DMS153 treated with DMSO at 0.1 percent for 48 hours (cell line): ENCODE data around the gene URB2.
"Not testable (repeated sequence)": the region's sequence is repeated elsewhere in the genome, so short reads cannot be mapped to it uniquely, and the experiment has no call there.

ENCODE experiments used
- DNase-seq: peaks from one replicate; lab custom pipeline; 2025; ENCODE audit not compliant: unreplicated experiment; lab: John Stamatoyannopoulos, UW

The URB2 gene

DNA sequence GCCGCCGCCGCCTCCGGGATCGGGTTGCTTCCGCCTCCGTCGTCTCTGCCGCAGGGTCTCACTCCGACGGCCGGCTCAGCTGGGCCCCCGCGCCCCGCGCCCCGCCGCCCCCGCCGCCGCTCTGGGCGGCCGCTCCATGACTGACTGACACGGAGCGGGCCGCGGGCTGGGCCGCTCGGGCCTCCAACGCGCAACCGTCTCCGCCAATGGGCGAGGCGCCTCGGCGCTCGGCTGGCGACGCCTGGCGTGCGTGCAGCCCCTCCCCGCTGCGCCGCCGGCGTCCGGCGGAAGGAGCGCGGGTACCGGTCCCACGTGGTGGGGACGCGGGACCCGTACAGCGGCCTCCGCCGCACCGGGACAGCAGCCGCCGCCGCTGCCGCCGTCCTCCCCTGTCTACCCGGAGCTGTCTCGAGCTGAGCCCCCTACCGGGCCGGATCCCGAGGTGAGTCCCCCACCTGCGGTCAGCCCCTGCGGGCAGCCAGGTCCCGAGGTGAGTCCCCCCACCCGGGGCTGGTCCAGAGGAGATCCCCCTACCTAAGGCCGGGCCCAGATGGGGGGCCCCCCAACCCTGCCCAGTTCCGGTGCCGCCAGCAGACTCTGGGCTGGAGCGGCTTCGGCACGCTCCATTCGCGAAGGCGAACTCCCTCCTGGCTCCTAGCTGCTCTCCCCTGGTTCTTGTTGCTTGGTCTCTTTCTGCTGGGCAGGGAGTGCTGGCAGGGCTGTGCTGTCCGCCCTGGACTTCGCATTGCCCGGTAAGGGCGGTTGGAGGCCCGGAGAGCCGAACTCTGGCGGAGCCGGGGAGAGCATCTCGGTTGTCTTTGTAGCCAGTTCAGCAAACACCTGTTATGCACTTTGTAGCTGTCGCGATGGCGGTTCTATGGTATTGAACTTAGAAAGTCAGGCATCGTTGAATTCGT, at the start of gene URB2, which contains the start of gene TAF5L:
Gene URB2 (plus strand): TSS at position 333 of the 917 bp plus-strand sequence. CDS start 1,387 bp downstream, outside the sequence.
Gene TAF5L (minus strand): TSS at position 208 of the 917 bp plus-strand sequence. CDS start 11,640 bp downstream, outside the sequence.
- DNase-seq = peak; percentile 73

DNA sequence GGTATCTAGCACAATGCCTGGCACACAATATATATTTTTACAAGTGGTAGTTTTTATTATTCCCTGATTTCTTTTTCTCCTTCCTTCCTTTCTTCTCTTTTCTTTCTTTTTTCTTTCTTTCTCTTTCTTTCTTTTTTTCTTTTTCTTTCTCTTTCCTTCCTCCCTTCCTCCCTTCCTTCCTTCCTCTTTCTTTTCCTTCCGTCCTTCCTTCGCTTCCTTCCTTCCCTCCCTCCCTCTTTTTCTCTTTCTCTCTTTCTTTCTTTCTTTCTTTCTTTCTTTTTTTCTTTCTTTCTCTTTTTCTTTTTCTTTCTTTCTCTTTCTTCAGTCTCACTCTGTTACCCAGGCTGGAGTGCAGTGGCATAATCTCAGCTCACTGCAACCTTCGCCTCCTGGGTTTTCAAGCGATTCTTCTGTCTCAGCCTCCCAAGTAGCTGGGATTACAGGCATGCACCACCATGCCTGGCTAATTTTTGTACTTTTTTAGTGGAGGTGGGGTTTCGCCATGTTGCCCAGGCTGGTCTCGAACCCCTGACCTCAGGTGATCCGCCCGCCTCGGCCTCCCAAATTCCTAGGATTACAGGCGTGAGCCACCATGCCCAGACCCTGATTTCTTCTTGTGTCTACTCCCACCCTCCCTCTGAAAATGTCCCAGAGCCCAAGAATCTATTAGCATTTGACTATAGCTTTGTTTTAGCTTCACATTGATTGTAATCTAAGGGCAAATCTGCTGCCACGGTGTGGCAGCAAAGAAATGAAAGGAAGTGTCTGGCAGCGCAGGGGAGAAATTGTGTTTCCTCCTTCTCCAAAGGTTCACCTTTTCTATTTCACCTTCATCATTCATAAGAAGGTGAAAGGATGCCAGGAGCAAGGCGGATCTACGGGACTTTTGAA, 47.6 kb upstream of the URB2 start:
- no peak for DNase-seq

DNA sequence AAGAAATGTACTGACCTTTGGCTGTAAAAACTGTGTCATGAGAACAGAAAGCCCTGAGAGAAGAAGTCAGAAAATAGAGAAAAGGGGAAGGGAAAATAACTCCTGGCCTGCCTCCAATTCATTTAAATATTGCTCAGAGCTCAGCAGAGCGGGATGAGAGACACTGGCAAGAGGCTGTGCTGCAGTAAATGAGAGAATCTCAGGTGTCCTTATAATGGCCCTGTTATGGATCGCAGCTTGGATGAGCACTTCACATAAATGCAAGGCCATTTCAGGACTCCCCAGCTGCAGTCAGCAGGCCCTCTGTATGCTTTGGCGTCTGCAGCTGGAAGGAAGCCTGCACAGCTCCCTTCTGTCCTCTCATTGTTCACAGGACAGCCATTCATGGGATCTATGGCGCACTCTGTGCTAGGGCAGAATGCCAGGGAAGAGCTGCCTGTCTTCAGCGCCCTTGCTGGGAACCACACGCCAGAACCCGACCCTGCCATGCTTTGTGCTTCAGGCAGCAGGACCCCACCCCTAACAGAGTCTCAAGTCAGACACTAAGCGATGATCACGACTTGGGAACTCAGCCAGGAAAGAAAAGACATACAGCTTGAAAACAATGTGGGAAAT, 46.9 kb upstream of the URB2 start:
- DNase-seq = peak; percentile 74

DNA sequence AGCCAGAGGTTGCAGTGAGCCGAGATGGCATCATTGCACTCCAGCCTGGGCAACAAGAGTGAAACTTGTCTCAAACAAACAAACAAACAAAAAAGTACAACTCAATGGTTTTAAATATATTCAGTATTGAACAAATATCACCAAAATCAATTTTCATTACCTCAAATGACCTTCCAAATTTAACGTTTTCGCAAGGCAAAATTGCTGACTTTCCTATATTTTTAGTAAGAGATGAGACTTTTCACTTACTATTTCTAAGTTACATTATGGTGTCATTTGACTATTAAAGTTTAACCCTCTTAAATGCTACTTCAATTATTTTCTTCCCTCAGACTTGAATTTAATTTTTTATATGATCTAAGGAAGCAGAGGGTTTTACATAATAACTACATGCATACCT, 44.6 kb upstream of the URB2 start:
- DNase-seq = no peak

DNA sequence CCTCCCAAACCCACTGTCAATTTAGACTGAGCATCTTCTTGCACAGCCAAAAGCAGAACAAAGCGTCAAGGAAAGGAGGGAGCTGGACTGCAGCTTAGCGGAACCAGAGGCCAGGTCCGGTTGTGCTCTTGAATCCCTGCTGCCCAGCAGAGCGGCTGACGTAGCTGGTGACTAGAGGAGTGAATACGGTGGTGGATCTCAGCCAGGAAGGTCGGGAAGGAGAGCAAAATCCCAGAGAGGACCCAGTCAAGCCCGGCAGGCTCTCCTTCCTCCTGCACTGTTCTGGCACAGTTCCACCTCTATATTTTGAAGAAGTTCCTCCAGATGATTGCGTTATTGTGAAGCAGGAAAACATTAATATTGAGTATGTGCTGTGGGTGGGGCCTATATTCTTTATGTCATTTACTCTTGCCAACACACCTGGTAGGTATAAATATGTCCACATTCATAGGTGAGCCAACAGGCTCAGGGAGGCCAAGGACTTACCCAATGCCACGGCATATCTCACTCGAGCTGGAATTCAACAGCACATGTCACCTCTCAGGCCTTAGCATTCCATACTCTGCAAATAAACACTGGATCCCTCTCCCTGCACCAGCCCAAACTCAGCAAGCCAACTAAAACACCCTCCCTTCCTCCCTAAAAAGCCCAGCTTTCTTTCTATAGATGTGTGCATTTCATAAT, 43.9 kb upstream of the URB2 start:
- DNase-seq = peak; percentile 48

- no peak for DNase-seq
These were observed 43.3 kb upstream of the URB2 start for GRCh38 chr1:229582715-229583114.

DNA sequence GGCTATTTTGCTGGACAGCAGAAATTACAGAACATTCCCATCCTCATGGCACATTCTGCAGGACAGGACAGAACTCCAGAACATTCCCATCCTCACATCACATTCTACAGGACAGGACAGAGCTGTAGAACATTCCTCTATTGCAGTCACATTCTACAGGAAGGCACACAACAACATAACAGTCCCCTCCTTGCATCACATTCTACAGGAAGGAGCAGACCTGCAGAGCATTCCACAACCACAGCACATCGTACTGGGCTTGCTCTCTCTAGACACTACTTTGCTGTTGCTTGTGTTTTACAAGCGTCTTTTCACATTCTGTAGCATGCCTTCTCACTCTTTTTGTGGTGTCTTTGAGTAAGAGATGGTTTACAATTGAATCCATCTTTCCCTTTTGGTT, 40.7 kb upstream of the URB2 start:
- no peak for DNase-seq

DNA sequence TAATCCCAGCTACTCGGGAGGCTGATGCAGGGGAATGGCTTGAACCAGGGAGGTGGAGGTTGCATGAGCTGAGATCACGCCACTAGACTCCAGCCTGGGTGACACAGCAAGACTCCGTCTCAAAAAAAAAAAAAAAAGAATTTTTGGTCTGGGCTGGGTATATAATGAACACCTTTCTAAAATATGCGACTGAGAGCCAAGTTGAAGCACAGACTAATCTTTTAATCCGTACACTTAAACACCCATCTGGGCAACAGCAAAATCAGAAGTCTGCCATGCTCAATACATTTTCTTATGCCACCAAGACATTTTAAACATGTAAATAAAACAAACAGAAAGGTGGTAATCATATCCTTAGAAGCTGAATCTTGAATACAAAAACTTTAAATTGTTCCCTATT, 35.9 kb upstream of the URB2 start:
- DNase-seq = no peak

DNA sequence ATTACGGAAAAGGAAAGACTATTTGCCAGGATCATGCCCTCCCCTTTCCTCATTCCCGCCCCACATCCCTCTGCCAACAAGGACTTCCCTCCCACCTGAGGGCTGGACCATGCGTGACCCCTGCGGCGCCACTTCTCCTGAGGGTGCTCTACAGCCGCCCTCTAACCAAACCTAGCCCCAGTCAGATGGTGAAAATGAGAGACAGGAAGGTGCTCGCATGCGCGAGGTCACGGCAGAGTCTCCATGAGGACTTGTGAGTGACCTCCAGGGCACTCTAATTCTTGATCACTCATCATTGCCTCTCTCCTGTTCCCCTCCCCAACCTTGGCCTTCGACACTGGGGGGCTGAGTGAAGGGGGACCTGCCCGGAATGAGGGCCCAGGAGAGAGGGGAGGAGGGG, 32.2 kb upstream of the URB2 start:
- DNase-seq = no peak

DNA sequence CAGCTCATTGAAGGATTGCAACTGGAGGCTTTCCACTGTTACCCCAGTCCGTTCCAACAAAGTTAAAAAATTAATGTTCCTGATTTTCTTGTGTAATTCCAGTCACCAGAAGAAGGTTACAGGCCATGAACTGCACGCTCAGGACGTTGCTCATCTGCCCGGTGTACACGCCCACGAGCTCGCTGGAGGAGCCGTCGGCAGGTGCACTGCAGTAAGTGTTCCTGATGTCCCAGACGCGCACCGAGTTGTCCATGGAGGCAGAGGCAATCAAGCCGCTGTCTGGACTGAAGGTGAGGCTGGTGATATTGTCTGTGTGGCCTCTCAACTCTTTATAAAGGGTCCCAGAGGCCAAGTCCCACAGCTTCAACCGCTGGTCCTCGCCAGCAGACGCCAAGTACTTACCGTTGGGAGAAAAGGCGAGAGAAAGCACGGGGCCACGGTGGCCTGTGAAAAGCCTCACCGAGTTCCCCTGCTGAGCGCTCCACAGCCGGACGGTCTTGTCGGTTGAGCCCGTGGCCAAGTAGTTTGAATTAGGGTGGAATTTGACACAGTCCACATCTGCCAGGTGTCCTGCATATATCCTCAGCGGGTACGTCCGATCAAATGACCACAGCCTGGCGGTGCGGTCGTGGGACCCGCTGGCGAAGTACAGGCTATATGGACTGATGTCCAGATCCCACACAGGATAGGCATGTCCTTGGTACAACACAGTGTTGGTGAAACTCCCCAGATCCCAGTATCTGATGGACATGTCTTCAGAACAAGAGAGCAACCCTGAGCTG, 31.6 kb upstream of the URB2 start:
- DNase-seq = no peak

- DNase-seq = not testable (repeated sequence)
These were observed 30.2 kb upstream of the URB2 start for GRCh38 chr1:229595876-229596275.

DNA sequence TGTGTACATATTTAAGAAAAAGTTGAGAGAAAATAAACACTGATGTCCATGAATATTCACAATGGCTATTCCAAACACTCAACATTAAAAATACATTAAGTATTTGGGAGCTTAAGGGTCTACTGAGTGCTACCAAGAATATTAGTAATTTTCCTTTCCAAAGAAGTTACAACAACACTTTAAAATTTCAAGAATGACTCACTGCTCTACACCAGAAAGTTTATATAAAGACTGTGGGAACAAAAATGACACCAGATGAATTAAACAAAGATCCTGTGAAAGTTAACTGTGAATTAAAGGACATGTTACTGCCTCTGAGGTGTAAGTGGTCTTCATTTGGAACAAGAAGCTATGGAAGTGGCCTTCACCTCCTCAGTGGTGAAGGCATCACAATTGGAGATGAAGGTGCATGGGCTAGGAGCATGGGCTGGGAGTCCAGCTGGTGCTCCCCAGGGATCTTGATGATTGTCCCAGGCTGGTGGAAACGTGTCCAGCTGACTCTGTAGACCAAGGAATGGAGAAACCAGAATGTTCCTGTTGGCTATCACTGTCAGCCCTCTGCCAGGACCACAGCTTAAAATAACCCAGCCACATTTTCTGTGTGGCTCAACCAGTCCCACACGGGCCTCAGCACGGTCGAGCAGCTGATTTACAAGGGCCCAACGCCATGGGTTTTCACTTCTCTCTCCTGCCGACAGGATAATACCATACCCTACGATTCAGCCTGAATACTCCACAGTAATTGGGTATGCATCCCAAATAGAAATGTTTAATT, 28.9 kb upstream of the URB2 start:
- DNase-seq = no peak

- DNase-seq = no peak
These were observed 28.2 kb upstream of the URB2 start for GRCh38 chr1:229597877-229598276.

DNA sequence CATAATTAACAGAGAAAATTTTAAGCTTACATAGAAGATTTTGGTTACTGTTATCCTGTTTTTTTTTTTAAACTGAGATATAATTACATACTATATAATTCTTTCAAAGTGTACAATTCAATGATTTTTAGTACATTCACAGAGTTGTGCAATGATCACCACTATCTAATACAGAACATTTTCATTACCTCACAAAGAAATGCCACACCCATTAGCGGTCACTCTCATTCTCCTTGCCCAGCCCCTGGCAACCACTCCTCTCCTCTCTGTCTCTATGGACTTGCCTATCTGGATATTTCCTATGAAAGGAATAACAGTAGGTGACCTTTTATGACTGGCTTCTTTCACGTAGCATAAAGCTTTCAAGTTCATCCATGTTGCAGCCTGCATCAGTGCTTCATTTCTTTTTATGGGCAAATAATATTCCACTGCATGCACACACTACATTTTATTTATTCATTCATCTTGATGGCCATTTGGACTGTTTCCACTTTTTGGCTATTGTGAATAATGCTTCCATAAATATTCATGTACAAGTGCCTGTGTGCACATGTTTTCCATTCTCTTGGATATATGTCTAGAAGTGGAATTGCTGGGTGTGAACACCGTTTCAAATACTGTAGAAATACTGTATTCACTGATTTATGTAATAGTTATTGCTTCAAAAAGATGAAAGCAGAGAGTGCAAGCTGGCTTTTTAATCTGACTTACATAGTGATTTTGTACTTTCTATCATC, 26.7 kb upstream of the URB2 start:
- no peak for DNase-seq

GRCh38 chr1:229600229-229600628, 25.8 kb upstream of the URB2 start:
- DNase-seq = no peak

GRCh38 chr1:229603371-229604005, 22.6 kb upstream of the URB2 start:
- DNase-seq = no peak

DNA sequence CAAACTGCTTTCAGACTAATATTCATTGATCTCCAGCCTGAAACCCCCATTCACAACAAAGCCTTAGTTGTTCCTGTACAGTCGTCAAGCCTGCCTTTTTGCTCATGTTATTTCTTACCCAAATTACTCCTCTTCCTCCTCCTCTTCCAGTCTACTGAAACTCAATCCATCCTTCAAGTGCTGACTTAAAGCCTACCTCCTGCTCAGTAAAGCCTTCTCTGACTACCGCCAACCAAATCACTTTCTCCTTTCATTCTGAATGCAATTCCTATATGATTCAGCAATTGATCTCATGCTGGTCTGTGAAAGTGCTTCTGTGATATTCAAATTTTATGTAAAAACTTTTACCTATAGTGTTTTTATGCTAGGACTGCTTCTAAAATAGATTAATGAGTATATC, 18.7 kb upstream of the URB2 start:
- no peak for DNase-seq

GRCh38 chr1:229608590-229608989, 17.5 kb upstream of the URB2 start:
- DNase-seq = no peak
